Stimulated activated CD8-positive, alpha-beta memory T cell treated with anti-CD3 and anti-CD28 coated beads, Interleukin-12 subunit alpha, Interleukin-12 subunit beta, amount 100 ng/mL, for 4 hours (primary cell): Measurements from ENCODE around the gene TMEM240.

ENCODE experiments used
- DNase-seq: peaks from one replicate; pipeline ENCODE4 v3.0.0-alpha.2; 2020; ENCODE audit warnings: low read depth

TMEM240 gene

DNA sequence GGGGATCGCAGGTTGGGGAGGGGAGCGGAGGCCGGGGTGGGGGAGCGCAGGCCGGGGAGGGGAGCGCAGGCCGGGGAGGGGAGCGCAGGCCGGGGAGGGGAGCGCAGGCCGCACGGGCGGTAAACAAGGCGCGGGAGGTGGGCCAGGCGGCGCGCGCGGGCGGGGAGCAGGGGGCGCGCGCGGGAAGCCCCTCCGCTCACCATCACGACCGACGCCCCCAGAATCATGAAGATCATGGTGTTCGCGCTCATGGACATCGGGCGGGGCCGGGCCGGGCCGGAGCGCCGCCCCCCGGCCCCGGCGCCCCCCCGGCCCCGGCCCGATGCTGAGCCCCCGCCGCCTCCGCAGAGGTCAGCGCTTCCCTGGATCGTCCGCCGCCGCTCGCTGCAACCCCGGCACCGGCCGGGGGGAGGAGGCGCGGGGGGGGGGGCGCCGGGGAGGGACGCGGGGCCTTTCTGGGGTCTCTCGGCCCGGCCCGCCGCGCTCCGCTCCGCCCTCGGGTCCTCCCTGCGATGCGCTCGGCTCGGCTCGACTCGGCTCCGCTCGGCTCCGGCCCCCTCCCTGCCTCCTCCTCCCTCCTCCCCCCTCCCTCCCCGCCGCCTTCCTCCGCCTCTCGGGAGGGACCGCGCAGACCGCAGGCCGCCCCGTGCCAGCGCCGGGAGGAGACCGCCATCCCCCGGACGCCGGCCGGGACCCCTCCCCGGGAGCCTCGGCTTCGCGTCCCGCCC, at the start of gene TMEM240:
TSS of gene TMEM240 (minus strand) at position 535 of the 728 bp plus-strand sequence. CDS start at position 257, 278 bp downstream.
- peak; percentile 31 for DNase-seq

- DNase-seq = no peak
These were observed 43.1 kb upstream of the TMEM240 start for GRCh38 chr1:1583347-1584010.

DNA sequence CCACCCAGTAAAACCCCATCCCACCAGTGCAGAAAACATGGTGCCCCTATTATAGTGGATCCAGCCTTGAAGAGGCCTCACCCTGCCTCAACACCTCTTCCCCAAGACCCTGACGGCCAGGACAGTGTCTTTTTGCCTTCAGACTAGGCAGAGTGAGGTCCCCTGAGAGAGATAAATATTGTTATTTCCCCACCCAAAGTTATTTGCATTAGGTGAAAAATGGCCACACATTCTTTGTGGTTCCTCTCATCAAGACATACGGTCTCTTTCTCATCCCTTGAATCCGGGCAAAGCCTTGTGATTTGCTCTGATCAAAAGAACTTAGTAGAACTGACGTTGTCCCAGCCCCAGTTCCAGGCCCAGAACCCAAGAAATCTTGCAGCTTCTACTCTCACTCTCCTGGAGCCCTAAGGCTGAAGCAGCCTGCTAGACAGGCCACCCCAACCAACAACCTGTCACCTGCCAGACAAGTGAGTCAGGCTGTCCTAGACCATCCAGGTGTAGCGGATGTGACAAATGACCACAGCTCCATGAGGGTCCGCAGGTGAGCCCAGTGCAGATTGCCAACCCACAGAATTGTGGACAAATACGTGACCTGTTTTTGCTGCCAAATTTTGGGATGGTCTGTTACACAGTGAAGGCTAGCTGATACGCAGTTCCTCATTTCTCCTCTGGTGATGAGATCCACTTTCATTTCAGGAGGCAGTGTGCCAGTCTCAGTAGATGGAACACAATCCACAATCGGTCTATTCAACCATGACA, 42.3 kb upstream of the TMEM240 start:
- no peak for DNase-seq

- no peak for DNase-seq
These were observed 38.0 kb upstream of the TMEM240 start for GRCh38 chr1:1578371-1578940.

GRCh38 chr1:1577367-1578011, 37.1 kb upstream of the TMEM240 start:
- DNase-seq = no peak

DNA sequence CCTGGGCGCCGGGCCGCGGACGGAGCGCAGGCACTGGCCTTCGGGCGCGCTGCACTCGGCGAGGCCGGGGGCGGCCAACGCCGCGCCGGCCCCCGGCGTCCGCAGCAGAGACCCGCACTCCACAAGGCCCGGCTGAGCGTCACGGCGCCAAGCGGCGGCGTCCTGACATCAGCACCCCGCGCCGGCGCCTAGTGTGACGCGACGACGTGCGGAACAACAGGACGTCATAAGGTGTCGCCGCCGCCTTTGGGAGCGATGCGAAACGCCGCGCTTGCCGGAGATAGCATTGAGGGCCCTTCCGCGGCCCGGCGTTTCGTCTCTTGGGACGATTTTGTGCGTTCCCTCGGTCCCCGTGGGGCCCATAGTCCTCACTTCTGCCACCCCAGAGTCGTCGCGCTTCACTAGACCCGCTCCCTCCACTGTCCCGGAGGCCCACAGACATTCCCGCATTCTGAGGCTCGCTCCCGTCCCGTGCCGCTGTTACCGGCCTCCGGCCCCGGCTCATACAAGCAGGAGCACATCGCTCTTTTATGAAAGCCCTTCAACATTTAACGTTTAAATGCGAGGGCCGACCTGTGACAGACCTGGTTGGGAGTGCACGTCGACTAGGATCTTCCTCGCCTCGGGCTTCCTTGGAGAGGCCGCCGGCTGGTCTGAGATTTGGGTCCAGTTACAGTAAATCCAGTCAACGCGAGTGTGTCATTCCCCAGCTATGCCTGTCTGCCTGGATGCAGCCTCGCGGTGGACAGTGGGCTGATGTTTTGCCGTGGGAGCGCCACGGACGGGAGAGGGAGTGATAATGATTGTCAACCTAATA, 34.5 kb upstream of the TMEM240 start, which contains the start of gene SSU72:
TSS of gene SSU72 (minus strand) at position 143 of the 817 bp plus-strand sequence. CDS start 306 bp downstream, outside the sequence.
- DNase-seq = peak; percentile 89

DNA sequence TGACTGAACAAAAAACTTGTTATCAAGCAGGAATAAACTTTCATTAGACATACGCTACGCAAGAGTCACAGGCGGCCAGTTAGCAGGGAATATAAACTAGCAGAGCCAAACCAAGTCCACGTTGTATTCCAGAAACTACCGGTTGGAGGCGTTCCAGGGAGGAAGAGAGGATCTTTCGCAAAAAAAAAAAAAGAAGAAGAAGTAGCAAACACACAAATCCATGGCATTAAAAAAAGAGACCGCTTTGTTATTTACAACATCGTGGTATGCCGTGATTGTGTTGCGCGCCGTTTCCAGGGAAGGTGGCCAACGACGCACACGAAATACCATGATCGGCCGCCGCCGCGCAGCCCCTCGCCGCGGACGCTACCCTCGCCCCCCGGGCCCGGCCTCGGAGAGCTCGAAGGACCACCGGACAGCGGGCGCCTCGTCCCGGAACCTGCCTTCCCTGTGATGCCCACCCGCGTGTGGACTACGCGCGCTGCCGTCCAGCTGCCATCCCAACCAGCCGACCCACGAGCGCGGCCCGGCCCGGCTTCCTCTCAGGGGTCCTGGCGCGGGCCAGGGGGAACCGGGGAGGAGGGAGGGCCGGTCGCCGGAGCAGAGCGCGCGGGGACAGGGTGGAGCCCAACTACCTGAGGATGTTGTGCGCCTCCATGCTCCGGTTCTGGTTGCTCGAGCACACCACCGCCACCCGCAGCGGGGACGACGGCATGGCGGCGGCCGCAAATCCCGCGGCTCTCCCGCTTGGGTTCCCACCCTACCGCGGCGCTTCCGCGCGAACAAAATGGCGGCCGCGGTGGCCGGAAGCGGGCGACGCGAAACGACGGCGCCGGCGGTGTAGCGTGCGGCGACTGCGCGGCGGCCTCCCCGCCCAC, 33.7 kb upstream of the TMEM240 start:
- DNase-seq = no peak

GRCh38 chr1:1569341-1569740, 28.9 kb upstream of the TMEM240 start:
- no peak for DNase-seq

DNA sequence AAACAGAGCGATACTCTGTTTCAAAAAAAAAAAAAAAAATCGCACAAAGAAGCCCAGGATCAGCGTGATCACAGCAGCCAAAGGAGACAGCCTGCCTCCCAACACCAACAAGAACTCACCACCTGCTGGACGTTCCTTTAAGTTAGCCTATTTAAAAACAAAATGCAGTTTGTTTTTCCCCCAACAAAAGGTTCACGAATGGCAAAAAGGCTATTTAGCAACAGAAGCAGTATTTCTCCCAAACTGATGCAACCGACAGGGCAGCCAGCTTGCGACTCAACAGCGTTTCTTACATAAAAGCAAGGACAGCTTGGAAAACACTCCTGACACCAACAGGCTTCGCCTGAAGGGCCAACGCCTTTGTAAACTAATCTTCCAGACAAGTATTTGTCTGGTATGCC, 27.5 kb upstream of the TMEM240 start:
- DNase-seq = no peak

- DNase-seq = no peak
These were observed 26.9 kb upstream of the TMEM240 start for GRCh38 chr1:1567152-1567875.

DNA sequence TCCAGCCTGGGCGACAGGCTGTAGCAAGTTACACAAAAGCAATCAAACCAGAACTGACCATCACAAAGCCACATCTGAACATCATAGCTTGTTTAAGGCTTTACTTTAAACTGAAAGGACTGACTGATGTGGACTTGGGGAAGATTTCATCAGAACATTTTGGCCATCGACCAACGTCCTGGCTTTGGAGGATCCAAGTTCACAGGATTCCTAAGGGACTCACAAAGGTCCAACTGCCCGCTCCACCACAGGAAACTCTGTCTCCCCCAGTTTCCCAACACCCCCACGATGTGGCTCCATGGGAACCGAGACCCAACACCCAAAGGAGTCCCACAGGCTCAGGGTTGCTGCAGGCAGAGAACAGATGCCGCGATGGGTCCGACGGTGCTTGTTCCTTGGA, 24.9 kb upstream of the TMEM240 start:
- no peak for DNase-seq

- DNase-seq = no peak
These were observed 23.8 kb upstream of the TMEM240 start for GRCh38 chr1:1564268-1564667.

DNA sequence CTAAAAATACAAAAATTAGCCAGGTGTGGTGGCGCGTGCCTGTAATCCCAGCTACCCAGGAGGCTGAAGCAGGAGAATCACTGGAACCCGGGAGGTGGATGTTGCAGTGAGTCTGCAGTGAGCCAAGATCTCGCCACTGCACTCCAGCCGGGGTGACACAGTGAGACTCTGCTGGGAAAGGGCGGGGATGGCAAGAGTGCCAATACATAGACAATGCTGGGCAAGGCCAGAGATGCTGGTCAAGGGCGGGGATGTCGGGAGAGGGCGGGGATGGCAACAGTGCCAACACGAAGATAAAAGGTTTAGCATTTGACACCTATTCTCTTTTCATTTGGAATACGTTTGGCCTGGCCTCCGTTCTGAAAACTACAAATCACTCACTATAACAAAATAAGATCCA, 23.3 kb upstream of the TMEM240 start:
- no peak for DNase-seq

GRCh38 chr1:1562556-1563195, 22.3 kb upstream of the TMEM240 start:
- DNase-seq = no peak

GRCh38 chr1:1561801-1562470, 21.5 kb upstream of the TMEM240 start:
- no peak for DNase-seq

DNA sequence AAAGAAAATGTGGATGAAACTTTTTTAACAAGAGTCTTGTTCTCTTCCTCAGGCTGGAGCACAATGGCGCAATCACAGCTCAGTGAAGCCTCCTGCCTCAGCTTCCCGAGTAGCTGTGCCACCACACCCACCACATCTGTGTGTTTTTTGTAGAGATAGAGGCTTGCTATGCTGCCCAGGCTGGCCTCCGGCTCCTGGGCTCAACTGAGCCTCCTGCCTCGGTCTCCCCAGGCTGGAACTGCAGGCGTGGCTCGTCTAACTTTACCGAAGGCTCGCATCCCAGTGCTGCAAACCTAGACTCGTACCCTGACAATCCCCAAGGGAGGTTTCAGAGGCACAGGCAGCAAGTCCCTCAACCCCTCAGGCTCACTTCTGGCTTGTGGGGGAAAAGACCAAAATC, 19.8 kb upstream of the TMEM240 start:
- no peak for DNase-seq

DNA sequence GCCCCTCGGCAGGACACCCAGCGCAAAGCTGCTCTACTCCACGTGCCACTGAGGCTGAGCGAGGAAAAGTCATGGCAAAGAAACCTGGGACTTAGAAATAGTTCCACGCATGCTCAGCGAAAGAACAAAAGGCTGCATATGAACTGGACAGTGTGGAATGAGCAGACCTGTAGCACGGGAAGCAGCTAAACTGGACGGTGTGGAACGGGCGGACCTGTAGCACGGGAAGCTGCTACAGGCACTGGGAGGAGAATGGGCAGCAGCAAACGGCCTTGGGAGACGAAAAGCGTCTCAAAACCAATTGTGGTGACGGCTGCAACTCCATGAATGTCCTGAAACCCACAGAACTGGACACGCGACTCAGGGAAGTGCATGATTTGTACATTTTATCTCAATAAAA, 18.6 kb upstream of the TMEM240 start:
- DNase-seq = no peak

GRCh38 chr1:1558591-1558990, 18.2 kb upstream of the TMEM240 start:
- no peak for DNase-seq
